ENCODE data around the gene CAPN5. TPM values are rescaled to one million over a fixed set of nuclear protein-coding genes. Genes with fewer than 3 reads are reported as not detected.

The CAPN5 gene
- total and polyA plus RNA-seq, 2 of the 13 experiments (the other 11 are each of a cell fraction or from before 2014, with no cell fraction given) = 0.27 to 1.2 TPM

GRCh38 chr11:77082838-77083565 lies 16.2 kb downstream of the CAPN5 start (continued):
- TF ChIP-seq ZNF616 (CRISPR knock-in tag; IDR thresholded peaks at IDR 0.05; ENCODE audit: low read depth) (no peak), ZNF280B (CRISPR knock-in tag; IDR thresholded peaks at IDR 0.05; ENCODE audit: borderline replicate concordance) (no peak), ATF1 (CRISPR knock-in tag; IDR thresholded peaks at IDR 0.05) (no peak), ZNF687 (CRISPR knock-in tag; IDR thresholded peaks at IDR 0.05) (peak; percentile 12; the same call in 1 of the 2 replicates)

GRCh38 chr11:77083566-77084245 lies 16.9 kb downstream of the CAPN5 start:
- no peak for DNase-seq (ENCODE audit: low spot score)
- ChIA-PET POLR2A (no interaction called here), CTCF (ENCODE audit: low intra/inter-chr PET ratio, low total read pairs) (no interaction called here)
- intact Hi-C loops (cut with micrococcal nuclease; ENCODE audit: unreplicated experiment) (no loop called here), in situ Hi-C loops (cut with HindIII; ENCODE audit: extremely low pct_ligation_motif_present, low pct_unique_long_range_greater_than_20kb) (no loop called here)
- no peak for FAIRE-seq
- BruUV-seq (replicated peaks) = no TSS peak
- Histone ChIP-seq H3K9ac (ENCODE audit: insufficient read depth, low read depth, low read length) (no peak overlapping the region), H3K27me3 (ENCODE audit: control insufficient read depth in 1 of 2, insufficient read depth in 2 of 2, low read length in 2 of 2) (peaks cover 5 to 8% of the 10 kb centered on the region in 2 experiments; a peak in 2 of 5 replicates), H3K27ac (ENCODE audit: extremely low read length, insufficient read depth, low read length) (no peak overlapping the region), H3K4me2 (ENCODE audit: low read depth, low read length) (no peak overlapping the region), H3K4me1 (ENCODE audit: insufficient read depth, low read length) (peaks cover 58% of the 10 kb centered on the region), H4K20me1 (ENCODE audit: insufficient read depth, low read length) (no peaks in the 10 kb centered on the region), H3K79me2 (ENCODE audit: insufficient read depth, low read length) (no peaks in the 10 kb centered on the region), H2AFZ (ENCODE audit: low read length) (no peak overlapping the region), H3K4me3 (replicated peaks in 1 of 3; ENCODE audit: insufficient read depth in 1 of 3, low read depth in 2 of 3, low read length in 3 of 3) (no peak overlapping the region), H3K9me3 (ENCODE audit: low read length) (no peaks in the 10 kb centered on the region), H3K36me3 (replicated peaks in 1 of 2; ENCODE audit: control insufficient read depth in 1 of 2, insufficient read depth in 2 of 2, low read length in 2 of 2) (no peaks in the 10 kb centered on the region)
- ATAC-seq = no peak
- TF ChIP-seq ZMYM2 (CRISPR knock-in tag; IDR thresholded peaks at IDR 0.05) (no peak), HNF4A (CRISPR knock-in tag; IDR thresholded peaks at IDR 0.05) (peak; percentile 28; the same call in 1 of the 2 replicates)
- WGBS (ENCODE audit: low lambda C conversion rate) = 58% methylated on average over 5 of the region's 12 CpGs

All from HepG2 (cell line).